Vagina (tissue), 2 donors: ENCODE data around the gene AJAP1.

Experiments
- POLR2A ChIP-seq, 2 donors: fragments of 450-650 bp; IDR thresholded peaks; one replicate each; pipeline ENCODE4 v1.6.1; 2017; ENCODE audit warnings: antibody characterized with exemption in 2 of 2, mild to moderate bottlenecking in 2 of 2, moderate library complexity in 2 of 2
- POLR2AphosphoS5 ChIP-seq, 2 donors: sonication (generic); formaldehyde crosslinking; IDR thresholded peaks; one replicate each; pipeline ENCODE4 v1.9.0; 2017; ENCODE audit warnings: antibody characterized with exemption in 2 of 2, mild to moderate bottlenecking in 2 of 2, low read depth in 1 of 2; ENCODE audit not compliant: insufficient read depth in 1 of 2
- TF ChIP-seq, protein P1 (sequence below), 3 experiments: fragments of 450-650 bp in 2 of 3; fragments of 200-600 bp in 1 of 3; sonication (generic) in 1 of 3; IDR thresholded peaks; one replicate each; pipeline ENCODE4 v1.5.1; 2017 to 2019; ENCODE audit warnings: antibody characterized with exemption in 3 of 3, mild to moderate bottlenecking in 2 of 3, moderate library complexity in 2 of 3

- TF ChIP-seq, protein P1, sequence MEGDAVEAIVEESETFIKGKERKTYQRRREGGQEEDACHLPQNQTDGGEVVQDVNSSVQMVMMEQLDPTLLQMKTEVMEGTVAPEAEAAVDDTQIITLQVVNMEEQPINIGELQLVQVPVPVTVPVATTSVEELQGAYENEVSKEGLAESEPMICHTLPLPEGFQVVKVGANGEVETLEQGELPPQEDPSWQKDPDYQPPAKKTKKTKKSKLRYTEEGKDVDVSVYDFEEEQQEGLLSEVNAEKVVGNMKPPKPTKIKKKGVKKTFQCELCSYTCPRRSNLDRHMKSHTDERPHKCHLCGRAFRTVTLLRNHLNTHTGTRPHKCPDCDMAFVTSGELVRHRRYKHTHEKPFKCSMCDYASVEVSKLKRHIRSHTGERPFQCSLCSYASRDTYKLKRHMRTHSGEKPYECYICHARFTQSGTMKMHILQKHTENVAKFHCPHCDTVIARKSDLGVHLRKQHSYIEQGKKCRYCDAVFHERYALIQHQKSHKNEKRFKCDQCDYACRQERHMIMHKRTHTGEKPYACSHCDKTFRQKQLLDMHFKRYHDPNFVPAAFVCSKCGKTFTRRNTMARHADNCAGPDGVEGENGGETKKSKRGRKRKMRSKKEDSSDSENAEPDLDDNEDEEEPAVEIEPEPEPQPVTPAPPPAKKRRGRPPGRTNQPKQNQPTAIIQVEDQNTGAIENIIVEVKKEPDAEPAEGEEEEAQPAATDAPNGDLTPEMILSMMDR (IDR thresholded peaks at IDR 0.05) = no peak
- no peak for TF ChIP-seq POLR2AphosphoS5 (IDR thresholded peaks at IDR 0.05; ENCODE audit: insufficient read depth in 1 of 2, low read depth in 1 of 2)
- no peak for TF ChIP-seq POLR2A (IDR thresholded peaks at IDR 0.05)
Measured at GRCh38 chr1:4734219-4734618, 79.8 kb downstream of the AJAP1 start.
